GM23338 (cell line): ENCODE data around the gene ROS1. TPM values are rescaled to one million over a fixed set of nuclear protein-coding genes. Genes with fewer than 3 reads are reported as not detected.
A peak's percentile ranks its signal among the peaks of the same experiment; 100 is the strongest.

Source experiments
- CREB1 ChIP-seq: fragments of 250-450 bp; sonication (Bioruptor Pico); IDR thresholded peaks from 2 replicates; pipeline ENCODE4 v1.5.0; 2020; ENCODE audit warnings: low read depth, mild to moderate bottlenecking, moderate library complexity
- ETS1 ChIP-seq: IDR thresholded peaks from 2 replicates; pipeline ENCODE4 v1.6.1; 2016; ENCODE audit warnings: antibody characterized with exemption
- EZH2 ChIP-seq: fragments of 200-600 bp; sonication (generic); IDR thresholded peaks from one replicate; pipeline ENCODE4 v1.8.0; 2017; ENCODE audit warnings: antibody characterized with exemption, mild to moderate bottlenecking, low read depth; ENCODE audit not compliant: unreplicated experiment
- EZH2phosphoT487 ChIP-seq: fragments of 200-600 bp; sonication (generic); IDR thresholded peaks from one replicate; pipeline ENCODE4 v1.8.1; 2018; ENCODE audit warnings: antibody characterized with exemption; ENCODE audit not compliant: unreplicated experiment
- JUNB ChIP-seq: IDR thresholded peaks from one replicate; pipeline ENCODE4 v1.6.1; 2016; ENCODE audit warnings: antibody characterized with exemption; ENCODE audit not compliant: unreplicated experiment
- NANOG ChIP-seq: IDR thresholded peaks from 2 replicates; pipeline ENCODE4 v1.6.1; 2016; ENCODE audit warnings: antibody characterized with exemption, borderline replicate concordance
- POLR2AphosphoS5 ChIP-seq: IDR thresholded peaks from 2 replicates; pipeline ENCODE4 v1.6.1; 2016; ENCODE audit warnings: antibody characterized with exemption, low read depth
- REST ChIP-seq: IDR thresholded peaks from one replicate; pipeline ENCODE4 v1.6.1; 2018; ENCODE audit warnings: antibody characterized with exemption; ENCODE audit not compliant: unreplicated experiment
- ZNF114 ChIP-seq: fragments of 250-450 bp; sonication (Bioruptor Pico); IDR thresholded peaks from 2 replicates; pipeline ENCODE4 v1.5.0; 2020; ENCODE audit warnings: mild to moderate bottlenecking, moderate library complexity
- ZNF331 ChIP-seq: fragments of 250-450 bp; sonication (Bioruptor Pico); IDR thresholded peaks from 2 replicates; pipeline ENCODE4 v1.5.0; 2020; ENCODE audit warnings: low read depth, mild to moderate bottlenecking, moderate library complexity
- ZNF462 ChIP-seq: fragments of 250-450 bp; sonication (Bioruptor Pico); IDR thresholded peaks from 2 replicates; pipeline ENCODE4 v1.5.0; 2020; ENCODE audit warnings: mild to moderate bottlenecking, moderate library complexity
- polyA plus RNA-seq: library from polyadenylated mRNA; unstranded; fragments of >200 nt; fragmentation: Nextera tagmentation; extraction: Ambion mirVana; gene quantifications from 2 replicates; pipeline ENCODE4 v1.2.1, GENCODE V29; 2016
- total RNA-seq: library from RNA; depleted of rRNA; stranded (reverse); fragments of >200 nt; shearing (Covaris generic); gene quantifications from 2 replicates; pipeline ENCODE4 v1.2.3, GENCODE V29; 2014

ROS1 gene
- total and polyA plus RNA-seq, 2 experiments from 2014 or later, result not detected

GRCh38 chr6:117265410-117266256, 160.1 kb downstream of the ROS1 start, which contains the start of gene VGLL2 (continued):
- TF ChIP-seq ZNF462 (no peak), ZNF331 (CRISPR knock-in tag) (no peak), ZNF114 (CRISPR knock-in tag) (no peak), NANOG (no peak), EZH2 (peak; percentile 93), ETS1 (no peak), JUNB (no peak), REST (no peak), CREB1 (CRISPR knock-in tag) (no peak), EZH2phosphoT487 (peak; percentile 77), POLR2AphosphoS5 (no peak)
